ENCODE data around the gene GAS2. TPM values are rescaled to one million over a fixed set of nuclear protein-coding genes. Genes with fewer than 3 reads are reported as not detected.

Gene GAS2
- total RNA-seq, 4 donors from 2014 or later: 1.2 to 4.4 (median 3.1) TPM

GRCh38 chr11:22761066-22761465, 94.7 kb downstream of the GAS2 start:
- WGBS: 64% methylated on average over 1 of the region's 1 CpG
- Histone ChIP-seq H3K36me3 (no peaks in the 10 kb centered on the region), H3K27ac (no peak overlapping the region), H3K4me1 (no peaks in the 10 kb centered on the region), H3K4me3 (no peak overlapping the region), H3K9me3 (no peaks in the 10 kb centered on the region), H3K27me3 (no peaks in the 10 kb centered on the region)
- no peak for TF ChIP-seq POLR2A (IDR thresholded peaks at IDR 0.05)
- TF ChIP-seq EP300 (IDR thresholded peaks at IDR 0.05): no peak
- TF ChIP-seq POLR2AphosphoS5 (IDR thresholded peaks at IDR 0.05): no peak
- TF ChIP-seq CTCF (IDR thresholded peaks at IDR 0.05): no peak
- DNase-seq (ENCODE audit: low spot score in 2 of 2): no peak

DNA sequence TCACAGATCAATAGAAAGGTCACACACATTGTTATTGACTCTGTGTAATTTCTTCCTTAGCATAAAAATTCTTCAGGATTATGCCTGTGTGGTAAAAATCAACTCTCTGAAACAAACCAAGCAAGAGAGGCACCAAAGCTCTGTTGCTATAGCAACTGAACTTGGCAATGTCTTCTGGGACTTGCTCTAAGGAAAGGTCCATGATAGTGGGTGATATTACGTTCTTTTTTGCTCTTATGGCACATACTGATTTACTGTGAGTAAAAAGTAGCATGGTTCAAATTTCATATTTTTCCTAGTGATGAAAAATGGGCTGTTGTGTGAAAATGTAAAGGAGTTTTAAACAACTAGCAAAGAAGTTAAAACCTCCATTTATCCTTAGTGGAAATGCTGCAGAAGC, 96.8 kb downstream of the GAS2 start:
- H3K4me3 ChIP-seq: no peak overlapping the region
- no peaks in the 10 kb centered on the region for H3K36me3 ChIP-seq
- no peak for DNase-seq (ENCODE audit: low spot score in 2 of 2)
- H3K4me1 ChIP-seq: no peaks in the 10 kb centered on the region
- no peak for TF ChIP-seq CTCF (IDR thresholded peaks at IDR 0.05)
- TF ChIP-seq POLR2A (IDR thresholded peaks at IDR 0.05): no peak
- TF ChIP-seq POLR2AphosphoS5 (IDR thresholded peaks at IDR 0.05): no peak
- H3K27me3 ChIP-seq: no peaks in the 10 kb centered on the region
- H3K9me3 ChIP-seq: no peaks in the 10 kb centered on the region
- WGBS: 74% methylated on average over 1 of the region's 1 CpG
- no peak overlapping the region for H3K27ac ChIP-seq

DNA sequence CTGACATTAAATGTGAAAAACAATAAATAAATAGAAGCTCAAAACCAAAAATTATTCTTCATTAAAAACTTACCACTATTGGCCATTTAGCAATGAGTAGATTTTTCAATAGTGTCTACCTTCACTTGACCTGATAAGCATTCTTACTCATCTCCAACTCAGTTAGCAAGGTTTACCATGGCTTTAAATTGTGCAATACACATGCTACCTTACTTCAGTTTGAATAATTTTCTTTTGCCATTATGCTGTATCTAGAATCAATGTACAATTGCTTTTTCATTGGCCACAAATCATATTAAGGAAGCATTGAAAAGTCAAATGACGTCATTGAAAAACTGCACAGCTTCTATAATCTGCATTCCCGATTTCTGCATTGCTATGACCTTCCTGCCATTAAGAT, 98.3 kb downstream of the GAS2 start:
- H3K27ac ChIP-seq: no peak overlapping the region
- no peaks in the 10 kb centered on the region for H3K4me1 ChIP-seq
- H3K27me3 ChIP-seq: no peaks in the 10 kb centered on the region
- DNase-seq (ENCODE audit: low spot score in 2 of 2): no peak
- H3K9me3 ChIP-seq: no peaks in the 10 kb centered on the region
- WGBS: 94% methylated on average over 2 of the region's 2 CpGs
- no peaks in the 10 kb centered on the region for H3K36me3 ChIP-seq
- H3K4me3 ChIP-seq: no peak overlapping the region
- TF ChIP-seq POLR2A (IDR thresholded peaks at IDR 0.05) (no peak), POLR2AphosphoS5 (IDR thresholded peaks at IDR 0.05) (no peak), EP300 (IDR thresholded peaks at IDR 0.05) (no peak), CTCF (IDR thresholded peaks at IDR 0.05) (no peak)

DNA sequence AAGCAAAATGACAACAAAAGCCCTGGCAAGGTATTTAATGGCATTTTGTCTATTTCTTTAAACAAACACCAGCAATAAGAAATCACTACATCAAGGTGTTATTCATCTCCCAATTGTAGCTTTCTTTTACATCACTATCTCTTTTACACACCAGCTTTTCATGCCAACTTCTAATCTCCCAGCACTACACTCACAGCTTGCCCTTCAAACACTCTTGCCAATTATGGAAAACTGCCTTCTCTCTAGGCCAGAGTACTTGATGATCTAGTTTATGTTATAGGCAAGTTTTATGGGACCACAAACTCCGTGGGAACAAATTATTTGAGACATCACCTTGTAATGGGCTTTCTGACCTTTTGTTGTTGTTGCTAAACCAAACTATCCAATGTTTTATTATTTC, 101.9 kb downstream of the GAS2 start:
- no peak for TF ChIP-seq CTCF (IDR thresholded peaks at IDR 0.05)
- TF ChIP-seq POLR2AphosphoS5 (IDR thresholded peaks at IDR 0.05): no peak
- TF ChIP-seq EP300 (IDR thresholded peaks at IDR 0.05): no peak
- no peak for TF ChIP-seq POLR2A (IDR thresholded peaks at IDR 0.05)
- 58% methylated on average over 1 of the region's 1 CpG for WGBS

GRCh38 chr11:22769081-22769480, 102.7 kb downstream of the GAS2 start:
- no peak overlapping the region for H3K27ac ChIP-seq
- WGBS: 46% methylated on average over 1 of the region's 1 CpG
- H3K4me3 ChIP-seq: no peak overlapping the region
- TF ChIP-seq EP300 (IDR thresholded peaks at IDR 0.05) (no peak), POLR2AphosphoS5 (IDR thresholded peaks at IDR 0.05) (no peak), POLR2A (IDR thresholded peaks at IDR 0.05) (no peak), CTCF (IDR thresholded peaks at IDR 0.05) (no peak)
- H3K27me3 ChIP-seq: no peaks in the 10 kb centered on the region
- H3K36me3 ChIP-seq: no peaks in the 10 kb centered on the region
- no peaks in the 10 kb centered on the region for H3K9me3 ChIP-seq
- DNase-seq (ENCODE audit: low spot score in 2 of 2): no peak
- no peaks in the 10 kb centered on the region for H3K4me1 ChIP-seq

More for the DNA sequence above, 101.9 kb downstream of the GAS2 start:
- Histone ChIP-seq H3K4me3 (no peak overlapping the region), H3K4me1 (no peaks in the 10 kb centered on the region), H3K36me3 (no peaks in the 10 kb centered on the region), H3K9me3 (no peaks in the 10 kb centered on the region), H3K27ac (no peak overlapping the region), H3K27me3 (no peaks in the 10 kb centered on the region)
- no peak for DNase-seq (ENCODE audit: low spot score in 2 of 2)
